Hepatocyte (in vitro differentiated cells): ENCODE results near the gene PKM. TPM values are rescaled to one million over a fixed set of nuclear protein-coding genes. Genes with fewer than 3 reads are reported as not detected.

Experiments used
- DNase-seq: peaks from one replicate; pipeline ENCODE4 v3.0.0-alpha.2; 2016; ENCODE audit warnings: low spot score
- H2AFZ ChIP-seq: fragments of 200-600 bp; sonication (generic); 2 replicates; pipeline ENCODE4 v1.6.0; 2016; ENCODE audit warnings: antibody characterized with exemption, mild to moderate bottlenecking
- H3K27ac ChIP-seq: fragments of 200-600 bp; sonication (generic); 2 replicates; pipeline ENCODE4 v1.5.1; 2016; ENCODE audit warnings: mild to moderate bottlenecking
- H3K27me3 ChIP-seq: fragments of 200-600 bp; sonication (generic); 2 replicates; pipeline ENCODE4 v1.6.1; 2016
- H3K36me3 ChIP-seq: fragments of 200-600 bp; sonication (generic); replicated peaks from 2 replicates; pipeline ENCODE4 v1.5.1; 2016; ENCODE audit warnings: low read depth; ENCODE audit not compliant: insufficient read depth
- H3K4me1 ChIP-seq: fragments of 200-600 bp; sonication (generic); 2 replicates; pipeline ENCODE4 v1.5.1; 2016; ENCODE audit warnings: mild to moderate bottlenecking, moderate library complexity; ENCODE audit not compliant: insufficient read depth
- H3K4me2 ChIP-seq: fragments of 200-600 bp; sonication (generic); 2 replicates; pipeline ENCODE4 v1.6.0; 2016
- H3K4me3 ChIP-seq: fragments of 200-600 bp; sonication (generic); 2 replicates; pipeline ENCODE4 v1.5.1; 2016; ENCODE audit warnings: mild to moderate bottlenecking
- H3K79me2 ChIP-seq: fragments of 200-600 bp; sonication (generic); 2 replicates; pipeline ENCODE4 v1.6.0; 2017; ENCODE audit warnings: mild to moderate bottlenecking
- H3K9me2 ChIP-seq: fragments of 200-600 bp; sonication (generic); replicated peaks from 2 replicates; pipeline ENCODE4 v1.6.0; 2017; ENCODE audit warnings: mild to moderate bottlenecking; ENCODE audit not compliant: insufficient read depth
- H3K9me3 ChIP-seq: fragments of 200-600 bp; sonication (generic); 2 replicates; pipeline ENCODE4 v1.5.1; 2016; ENCODE audit warnings: low read depth, mild to moderate bottlenecking
- H4K20me1 ChIP-seq: fragments of 200-600 bp; sonication (generic); 2 replicates; pipeline ENCODE4 v1.6.0; 2016; ENCODE audit warnings: mild to moderate bottlenecking; ENCODE audit not compliant: insufficient read depth, poor library complexity, severe bottlenecking
- CTCF ChIP-seq: fragments of 200-600 bp; sonication (generic); IDR thresholded peaks from 2 replicates; pipeline ENCODE4 v1.5.1; 2016; ENCODE audit warnings: antibody characterized with exemption, mild to moderate bottlenecking; ENCODE audit not compliant: poor library complexity
- EZH2 ChIP-seq: fragments of 200-600 bp; sonication (generic); IDR thresholded peaks from 2 replicates; pipeline ENCODE4 v1.6.1; 2016; ENCODE audit warnings: antibody characterized with exemption, mild to moderate bottlenecking, borderline replicate concordance
- EZH2phosphoT487 ChIP-seq: fragments of 200-600 bp; sonication (generic); IDR thresholded peaks from one replicate; pipeline ENCODE4 v1.6.1; 2018; ENCODE audit warnings: antibody characterized with exemption, mild to moderate bottlenecking, low read depth, moderate library complexity; ENCODE audit not compliant: unreplicated experiment, severe bottlenecking
- WGBS: methylation state at CpG from one replicate; pipeline ENCODE4 v1.1.6; 2016; ENCODE audit warnings: low lambda C conversion rate; ENCODE audit errors: missing lambda C conversion rate; 5-methylcytosine and 5-hydroxymethylcytosine counted together
- polyA plus RNA-seq: library from polyadenylated mRNA; unstranded; fragments of >200 nt; fragmentation: Nextera tagmentation; extraction: Ambion mirVana; gene quantifications from 2 replicates; pipeline ENCODE4 v1.2.1, GENCODE V29; 2016
- total RNA-seq: library from RNA; depleted of rRNA; stranded (reverse); fragments of >200 nt; gene quantifications from 2 replicates; pipeline ENCODE4 v1.2.3, GENCODE V29; 2014

Gene PKM
- total and polyA plus RNA-seq, 2 experiments from 2014 or later = 314 to 376 TPM

GRCh38 chr15:72217216-72217615 is 13.8 kb downstream of the PKM start:
- H3K4me1 ChIP-seq = peaks cover 22% of the 10 kb centered on the region
- no peak overlapping the region for H2AFZ ChIP-seq
- H3K79me2 ChIP-seq = peaks cover 61% of the 10 kb centered on the region
- no peaks in the 10 kb centered on the region for H3K9me2 ChIP-seq
- no peaks in the 10 kb centered on the region for H3K9me3 ChIP-seq
- no peak overlapping the region for H3K27ac ChIP-seq
- no peak for DNase-seq
- no peak for TF ChIP-seq EZH2phosphoT487
- no peak for TF ChIP-seq CTCF
- no peak for TF ChIP-seq EZH2
- no peak overlapping the region for H3K4me2 ChIP-seq
- H3K4me3 ChIP-seq = no peak overlapping the region
- peaks cover 29% of the 10 kb centered on the region for H4K20me1 ChIP-seq
- H3K36me3 ChIP-seq = peaks cover 6% of the 10 kb centered on the region
- 97% methylated on average over 4 of the region's 4 CpGs for WGBS
- no peaks in the 10 kb centered on the region for H3K27me3 ChIP-seq

GRCh38 chr15:72216079-72216478 is 14.9 kb downstream of the PKM start:
- DNase-seq = no peak
- H4K20me1 ChIP-seq = peaks cover 19% of the 10 kb centered on the region
- TF ChIP-seq EZH2phosphoT487 (no peak), CTCF (no peak), EZH2 (no peak)
- H3K4me2 ChIP-seq = no peak overlapping the region
- H3K9me2 ChIP-seq = no peaks in the 10 kb centered on the region
- H3K4me3 ChIP-seq = no peak overlapping the region
- no peak overlapping the region for H3K27ac ChIP-seq
- H2AFZ ChIP-seq = no peak overlapping the region
- peaks cover 20% of the 10 kb centered on the region for H3K4me1 ChIP-seq
- 95% methylated on average over 1 of the region's 1 CpG for WGBS
- H3K9me3 ChIP-seq = no peaks in the 10 kb centered on the region
- H3K79me2 ChIP-seq = peaks cover 49% of the 10 kb centered on the region
- H3K36me3 ChIP-seq = peaks cover 6% of the 10 kb centered on the region
- no peaks in the 10 kb centered on the region for H3K27me3 ChIP-seq

- no peak overlapping the region for H3K4me2 ChIP-seq
- no peaks in the 10 kb centered on the region for H3K27me3 ChIP-seq
- H2AFZ ChIP-seq = no peak overlapping the region
- no peak for TF ChIP-seq EZH2phosphoT487
- H3K27ac ChIP-seq = no peak overlapping the region
- no peak for DNase-seq
- H3K79me2 ChIP-seq = peaks cover 4% of the 10 kb centered on the region
- H3K9me2 ChIP-seq = no peaks in the 10 kb centered on the region
- no peaks in the 10 kb centered on the region for H4K20me1 ChIP-seq
- no peaks in the 10 kb centered on the region for H3K4me1 ChIP-seq
- peaks cover 4% of the 10 kb centered on the region for H3K36me3 ChIP-seq
- no peak overlapping the region for H3K4me3 ChIP-seq
- no peaks in the 10 kb centered on the region for H3K9me3 ChIP-seq
Observed at GRCh38 chr15:72207558-72208085, 23.4 kb downstream of the PKM start.

GRCh38 chr15:72206677-72207000 is 24.4 kb downstream of the PKM start:
- Histone ChIP-seq H3K9me2 (no peaks in the 10 kb centered on the region), H3K27me3 (no peaks in the 10 kb centered on the region), H3K4me1 (no peaks in the 10 kb centered on the region), H3K9me3 (no peaks in the 10 kb centered on the region), H3K27ac (no peak overlapping the region), H3K4me3 (no peak overlapping the region), H3K36me3 (peaks cover 4% of the 10 kb centered on the region), H3K79me2 (peaks cover 4% of the 10 kb centered on the region), H2AFZ (no peak overlapping the region), H3K4me2 (no peak overlapping the region), H4K20me1 (no peaks in the 10 kb centered on the region)
- WGBS = 95% methylated on average over 5 of the region's 5 CpGs
- no peak for DNase-seq
- TF ChIP-seq EZH2 (no peak), EZH2phosphoT487 (no peak), CTCF (no peak)
